Muscle layer of duodenum (tissue), 2 donors: ENCODE data around the gene SLC26A2.
A peak's percentile ranks its signal among the peaks of the same experiment; 100 is the strongest.

Source experiments
- H3K27ac ChIP-seq: one replicate; pipeline ENCODE4 v1.7.0; 2013; ENCODE audit warnings: mild to moderate bottlenecking, low read length
- H3K27me3 ChIP-seq: one replicate; pipeline ENCODE4 v1.7.0; 2013; ENCODE audit warnings: low read depth, mild to moderate bottlenecking, control low read depth, low read length
- H3K36me3 ChIP-seq, 2 donors: one replicate each; pipeline ENCODE4 v1.7.0; 2013; ENCODE audit warnings: low read length in 2 of 2, control low read depth in 1 of 2, mild to moderate bottlenecking in 1 of 2; ENCODE audit not compliant: insufficient read depth in 2 of 2, control insufficient read depth in 1 of 2
- H3K4me1 ChIP-seq, 2 donors: one replicate each; pipeline ENCODE4 v1.7.0; 2013; ENCODE audit warnings: low read length in 2 of 2, mild to moderate bottlenecking in 2 of 2, control low read depth in 1 of 2, moderate library complexity in 1 of 2; ENCODE audit not compliant: insufficient read depth in 2 of 2, control insufficient read depth in 1 of 2
- H3K4me3 ChIP-seq, 2 donors: one replicate each; pipeline ENCODE4 v1.7.0; 2013; ENCODE audit warnings: low read length in 2 of 2, low read depth in 1 of 2, mild to moderate bottlenecking in 1 of 2
- H3K9me3 ChIP-seq, 2 donors: one replicate each; pipeline ENCODE4 v1.7.0; 2013; ENCODE audit warnings: low read length in 2 of 2, control low read depth in 1 of 2, mild to moderate bottlenecking in 1 of 2; ENCODE audit not compliant: control insufficient read depth in 1 of 2
- donor health status: healthy.

The SLC26A2 gene

GRCh38 chr5:149924486-149924885, 36.1 kb upstream of the SLC26A2 start:
- Histone ChIP-seq H3K9me3 (no peaks in the 10 kb centered on the region), H3K27me3 (no peaks in the 10 kb centered on the region), H3K4me1 (no peaks in the 10 kb centered on the region), H3K27ac (no peak overlapping the region), H3K4me3 (no peak overlapping the region), H3K36me3 (no peaks in the 10 kb centered on the region)

DNA sequence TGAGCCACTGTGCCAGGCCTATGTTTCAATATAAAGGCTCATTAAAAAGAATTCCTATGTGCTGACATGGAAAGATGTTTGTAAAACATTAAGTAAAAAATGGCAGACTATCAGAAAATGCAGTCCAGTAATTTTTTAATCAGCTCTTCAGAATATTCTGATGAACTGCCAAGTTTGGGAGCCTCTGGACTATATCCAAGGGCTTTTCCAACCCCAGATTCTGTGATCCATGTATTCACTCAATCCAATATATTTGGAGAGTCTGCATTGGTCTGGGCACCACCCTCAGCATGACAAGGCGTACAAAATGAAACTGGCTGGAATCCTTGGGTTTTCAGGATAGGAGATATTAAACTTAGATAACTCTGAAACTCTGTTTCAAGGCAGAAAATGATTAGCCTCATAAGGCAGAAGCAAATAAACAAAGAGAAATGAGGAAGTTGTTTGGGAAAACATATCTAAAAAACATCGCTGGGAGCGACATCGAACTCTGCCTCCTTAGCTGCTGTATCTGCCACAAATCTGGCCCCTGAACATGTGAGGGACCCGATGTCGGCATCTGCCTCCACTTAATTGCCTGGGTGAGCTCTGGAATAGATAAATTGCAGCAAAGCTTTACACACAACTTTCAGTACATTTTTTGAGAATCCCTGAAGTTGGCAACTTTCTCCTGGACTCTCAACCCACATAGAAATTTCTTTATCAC, 30.4 kb upstream of the SLC26A2 start:
- H3K36me3 ChIP-seq = no peaks in the 10 kb centered on the region
- no peaks in the 10 kb centered on the region for H3K27me3 ChIP-seq
- peak overlapping the region in 1 of 2 donors; percentile 26 for H3K4me3 ChIP-seq
- H3K4me1 ChIP-seq = no peaks in the 10 kb centered on the region
- no peaks in the 10 kb centered on the region for H3K9me3 ChIP-seq
- H3K27ac ChIP-seq = no peak overlapping the region

DNA sequence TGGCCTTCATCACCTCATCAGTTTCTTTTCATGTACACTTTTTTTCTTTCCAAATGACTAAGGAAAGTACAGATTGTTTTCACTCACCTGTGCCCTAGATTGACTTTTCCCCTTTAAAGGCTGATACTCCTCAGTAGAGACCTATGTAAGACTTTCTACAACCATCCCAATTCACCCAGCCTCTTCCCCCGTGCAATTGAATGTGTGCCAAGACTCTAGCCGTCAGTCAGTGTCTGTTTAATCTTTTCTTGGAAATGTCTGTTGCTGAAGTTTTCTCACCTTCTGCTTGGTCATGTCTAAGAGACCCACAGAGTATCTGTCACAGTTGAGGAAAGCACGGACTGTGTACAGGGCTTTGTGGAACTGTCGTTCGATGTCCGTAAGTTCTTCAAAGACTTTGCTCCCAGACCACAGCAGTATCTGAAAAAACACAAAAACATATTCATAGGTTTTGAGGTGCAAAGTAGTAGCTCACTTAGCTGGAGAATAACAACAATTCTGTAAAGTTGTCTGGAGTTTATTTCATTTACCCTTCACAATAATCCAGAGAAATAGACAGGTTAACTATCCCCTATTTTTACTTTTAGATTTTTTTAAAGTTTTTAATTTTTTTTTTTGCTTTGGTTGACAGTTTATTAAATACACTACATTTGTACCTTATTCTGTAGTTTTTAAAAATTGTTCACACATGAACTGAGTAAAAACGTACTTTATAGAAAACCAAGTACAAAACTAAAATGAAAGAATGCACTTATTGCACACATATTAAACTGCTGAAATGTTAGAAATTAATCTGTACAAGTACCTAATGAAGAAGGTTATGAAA, 29.6 kb upstream of the SLC26A2 start:
- Histone ChIP-seq H3K27ac (no peak overlapping the region), H3K4me3 (no peak overlapping the region), H3K36me3 (no peaks in the 10 kb centered on the region)

GRCh38 chr5:149931992-149932436, 28.5 kb upstream of the SLC26A2 start:
- Histone ChIP-seq H3K4me3 (peak overlapping the region in 1 of 2 donors; percentile 23), H3K36me3 (no peaks in the 10 kb centered on the region), H3K4me1 (no peaks in the 10 kb centered on the region), H3K27me3 (no peaks in the 10 kb centered on the region), H3K9me3 (no peaks in the 10 kb centered on the region), H3K27ac (no peak overlapping the region)

More for the DNA sequence above, 29.6 kb upstream of the SLC26A2 start:
- Histone ChIP-seq H3K4me1 (no peaks in the 10 kb centered on the region), H3K9me3 (no peaks in the 10 kb centered on the region), H3K27me3 (no peaks in the 10 kb centered on the region)

DNA sequence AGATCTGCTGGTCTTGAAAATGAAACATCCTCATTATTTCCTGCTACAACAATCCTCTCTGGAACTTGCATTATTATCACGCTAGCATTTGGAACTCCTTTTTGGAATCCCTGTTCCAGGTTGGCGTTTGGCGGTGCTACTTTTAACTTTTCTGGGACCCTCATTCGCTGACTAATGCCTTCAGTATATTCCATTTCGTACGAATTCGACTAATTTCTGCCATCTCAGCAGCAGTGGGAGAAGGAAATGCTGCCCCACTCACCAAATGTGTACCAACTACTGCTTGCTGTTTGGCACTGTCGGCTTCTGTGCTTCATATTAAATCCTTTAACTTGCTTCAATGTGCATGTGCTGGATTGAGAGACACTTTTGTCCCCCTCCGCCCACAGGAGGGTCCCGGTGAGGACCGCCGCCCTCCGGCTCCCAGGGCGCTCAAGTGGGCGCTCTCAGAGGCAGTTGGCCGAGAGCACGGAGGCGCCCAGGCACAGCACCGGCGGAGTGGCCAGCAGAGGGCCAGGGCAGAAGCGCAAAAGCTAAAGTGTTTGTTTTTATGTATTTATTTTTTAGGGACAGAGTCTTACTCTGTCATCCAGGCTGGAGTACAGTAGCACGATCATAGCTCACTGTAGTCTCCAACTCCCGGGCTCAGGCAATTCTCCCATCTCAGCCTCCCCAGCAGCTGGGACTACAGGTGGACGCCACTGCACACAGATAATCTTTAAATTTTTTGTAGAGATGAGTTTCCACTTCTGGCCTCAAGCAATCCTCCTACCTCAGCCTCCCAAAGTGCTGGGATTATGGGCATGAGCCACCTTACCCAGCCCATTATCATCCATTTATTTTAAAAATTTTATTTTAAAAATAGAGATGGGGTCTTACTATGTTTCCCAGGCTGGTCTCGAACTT, 27.9 kb upstream of the SLC26A2 start:
- Histone ChIP-seq H3K4me3 (peak overlapping the region in 1 of 2 donors; percentile 23), H3K27ac (no peak overlapping the region), H3K36me3 (no peaks in the 10 kb centered on the region), H3K9me3 (no peaks in the 10 kb centered on the region), H3K27me3 (no peaks in the 10 kb centered on the region), H3K4me1 (no peaks in the 10 kb centered on the region)

- no peaks in the 10 kb centered on the region for H3K27me3 ChIP-seq
- no peak overlapping the region for H3K4me3 ChIP-seq
- H3K36me3 ChIP-seq = no peaks in the 10 kb centered on the region
- no peaks in the 10 kb centered on the region for H3K9me3 ChIP-seq
- no peak overlapping the region for H3K27ac ChIP-seq
- H3K4me1 ChIP-seq = no peaks in the 10 kb centered on the region
These were observed 25.1 kb upstream of the SLC26A2 start for GRCh38 chr5:149935431-149935901.

GRCh38 chr5:149936044-149936699, 24.4 kb upstream of the SLC26A2 start:
- Histone ChIP-seq H3K4me3 (no peak overlapping the region), H3K4me1 (no peaks in the 10 kb centered on the region), H3K36me3 (no peaks in the 10 kb centered on the region), H3K27me3 (no peaks in the 10 kb centered on the region), H3K9me3 (no peaks in the 10 kb centered on the region), H3K27ac (no peak overlapping the region)

DNA sequence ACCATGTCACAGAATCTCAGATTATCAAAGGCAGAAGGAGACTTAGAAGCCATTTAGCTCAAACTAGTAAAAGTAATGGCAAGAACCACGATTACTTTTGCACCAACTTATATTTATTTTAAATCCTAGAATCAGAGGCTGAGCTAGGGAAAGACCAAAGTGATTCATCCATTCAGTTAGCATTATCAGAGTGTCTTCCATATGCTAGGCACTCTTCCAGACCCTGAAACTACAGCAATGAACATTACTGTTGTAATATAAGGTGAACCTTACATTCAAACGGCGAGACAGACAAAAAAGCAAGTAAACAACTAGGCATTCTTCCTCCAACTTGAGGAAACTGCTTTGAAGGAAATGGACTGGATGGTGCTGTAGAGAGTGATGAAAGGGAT, 23.9 kb upstream of the SLC26A2 start:
- no peaks in the 10 kb centered on the region for H3K36me3 ChIP-seq
- H3K27ac ChIP-seq = no peak overlapping the region
- no peaks in the 10 kb centered on the region for H3K27me3 ChIP-seq
- H3K9me3 ChIP-seq = no peaks in the 10 kb centered on the region
- no peak overlapping the region for H3K4me3 ChIP-seq
- H3K4me1 ChIP-seq = no peaks in the 10 kb centered on the region

GRCh38 chr5:149937610-149938009, 22.9 kb upstream of the SLC26A2 start:
- Histone ChIP-seq H3K27me3 (no peaks in the 10 kb centered on the region), H3K4me1 (no peaks in the 10 kb centered on the region), H3K27ac (no peak overlapping the region), H3K9me3 (no peaks in the 10 kb centered on the region), H3K4me3 (no peak overlapping the region), H3K36me3 (no peaks in the 10 kb centered on the region)

GRCh38 chr5:149938279-149938678, 22.3 kb upstream of the SLC26A2 start:
- H3K27me3 ChIP-seq = no peaks in the 10 kb centered on the region
- H3K9me3 ChIP-seq = no peaks in the 10 kb centered on the region
- no peak overlapping the region for H3K4me3 ChIP-seq
- H3K27ac ChIP-seq = no peak overlapping the region
- H3K36me3 ChIP-seq = no peaks in the 10 kb centered on the region
- no peaks in the 10 kb centered on the region for H3K4me1 ChIP-seq
